Measurements from ENCODE around the gene DYNC2I2.

The DYNC2I2 gene

DNA sequence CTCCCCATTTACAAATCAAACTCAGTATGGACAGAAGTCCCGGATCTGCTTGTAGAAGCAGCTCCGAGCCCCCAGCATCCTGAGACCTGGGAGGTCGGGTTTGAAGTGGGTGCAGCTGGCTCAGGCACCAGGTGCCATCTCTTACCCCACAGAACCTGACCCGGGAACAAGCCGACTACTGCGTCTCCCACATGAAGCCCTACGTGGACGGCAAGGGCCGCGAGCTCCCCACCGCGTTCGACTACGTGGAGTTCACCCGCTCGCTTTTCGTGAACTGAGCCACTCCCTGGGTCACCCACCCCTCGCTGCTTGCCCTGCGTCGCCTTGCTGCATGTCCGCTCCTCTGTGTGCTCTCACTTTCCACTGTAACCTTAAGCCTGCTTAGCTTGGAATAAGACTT lies 23.6 kb downstream of the DYNC2I2 start:
- no peak overlapping the region for H2AK5ac ChIP-seq (ENCODE audit: low read length)
- H2BK15ac ChIP-seq (replicated peaks; ENCODE audit: low read depth) = no peak overlapping the region
- no peak overlapping the region for H4K5ac ChIP-seq (ENCODE audit: low read length)
- no peak overlapping the region for H3K18ac ChIP-seq (ENCODE audit: low read length)
- no peak overlapping the region for H3K4me3 ChIP-seq (ENCODE audit: low read length)
- H3K79me2 ChIP-seq (ENCODE audit: control insufficient read depth, insufficient read depth, low read length) = no peaks in the 10 kb centered on the region
- no peak overlapping the region for H2BK120ac ChIP-seq (ENCODE audit: low read depth, low read length)
- no peak overlapping the region for H3K4ac ChIP-seq (ENCODE audit: low read depth, low read length)
- no peak overlapping the region for H4K8ac ChIP-seq (ENCODE audit: low read depth, low read length)
- H3K23ac ChIP-seq (ENCODE audit: low read length) = no peak overlapping the region
- no peak overlapping the region for H3K27ac ChIP-seq (ENCODE audit: low read depth, low read length)
- DNase-seq = no peak
- no peak overlapping the region for H3K4me2 ChIP-seq (ENCODE audit: low read length)
- H3K9ac ChIP-seq (ENCODE audit: low read length) = no peak overlapping the region
- no peaks in the 10 kb centered on the region for H3K27me3 ChIP-seq (ENCODE audit: insufficient read depth, low read length, poor library complexity)
- no peaks in the 10 kb centered on the region for H3K4me1 ChIP-seq (ENCODE audit: control insufficient read depth, low read depth, low read length)
- no peak overlapping the region for H3K56ac ChIP-seq (ENCODE audit: low read length)
- WGBS (ENCODE audit: extremely low coverage, insufficient coverage, low lambda C conversion rate) = no CpG with 5 or more reads among the region's 21 CpGs
- H3K36me3 ChIP-seq (ENCODE audit: control insufficient read depth, insufficient read depth, low read length) = peaks cover 14% of the 10 kb centered on the region
- no peaks in the 10 kb centered on the region for H3K79me1 ChIP-seq (ENCODE audit: low read length)
- no peak overlapping the region for H2BK5ac ChIP-seq (ENCODE audit: low read length)

DNA sequence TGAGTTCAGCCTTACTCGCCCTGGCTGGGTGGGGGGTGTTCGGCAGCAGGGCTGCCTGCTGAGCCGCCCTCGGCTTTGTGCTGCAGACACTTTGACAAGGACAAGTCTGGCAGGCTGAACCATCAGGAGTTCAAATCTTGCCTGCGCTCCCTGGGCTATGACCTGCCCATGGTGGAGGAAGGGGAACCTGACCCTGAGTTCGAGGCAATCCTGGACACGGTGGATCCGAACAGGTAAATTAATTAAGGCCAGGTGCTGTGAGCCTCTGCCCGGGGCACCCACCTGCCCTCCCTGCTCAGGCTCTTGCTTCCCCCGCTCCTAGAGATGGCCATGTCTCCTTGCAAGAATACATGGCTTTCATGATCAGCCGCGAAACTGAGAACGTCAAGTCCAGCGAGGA lies 24.2 kb downstream of the DYNC2I2 start:
- Histone ChIP-seq H3K18ac (ENCODE audit: low read length) (no peak overlapping the region), H2BK5ac (ENCODE audit: low read length) (no peak overlapping the region), H4K8ac (ENCODE audit: low read depth, low read length) (no peak overlapping the region), H3K4me2 (ENCODE audit: low read length) (no peak overlapping the region), H3K4me1 (ENCODE audit: control insufficient read depth, low read depth, low read length) (no peaks in the 10 kb centered on the region), H3K9ac (ENCODE audit: low read length) (no peak overlapping the region), H3K79me2 (ENCODE audit: control insufficient read depth, insufficient read depth, low read length) (no peaks in the 10 kb centered on the region), H3K36me3 (ENCODE audit: control insufficient read depth, insufficient read depth, low read length) (peaks cover 14% of the 10 kb centered on the region), H3K56ac (ENCODE audit: low read length) (no peak overlapping the region), H3K4ac (ENCODE audit: low read depth, low read length) (no peak overlapping the region), H3K23ac (ENCODE audit: low read length) (no peak overlapping the region), H3K27ac (ENCODE audit: low read depth, low read length) (no peak overlapping the region), H3K4me3 (ENCODE audit: low read length) (no peak overlapping the region), H2BK15ac (replicated peaks; ENCODE audit: low read depth) (no peak overlapping the region), H2BK120ac (ENCODE audit: low read depth, low read length) (no peak overlapping the region), H4K5ac (ENCODE audit: low read length) (no peak overlapping the region), H3K27me3 (ENCODE audit: insufficient read depth, low read length, poor library complexity) (no peaks in the 10 kb centered on the region), H2AK5ac (ENCODE audit: low read length) (no peak overlapping the region), H3K79me1 (ENCODE audit: low read length) (no peaks in the 10 kb centered on the region)
- no CpG with 5 or more reads among the region's 14 CpGs for WGBS (ENCODE audit: extremely low coverage, insufficient coverage, low lambda C conversion rate)
- no peak for DNase-seq

DNA sequence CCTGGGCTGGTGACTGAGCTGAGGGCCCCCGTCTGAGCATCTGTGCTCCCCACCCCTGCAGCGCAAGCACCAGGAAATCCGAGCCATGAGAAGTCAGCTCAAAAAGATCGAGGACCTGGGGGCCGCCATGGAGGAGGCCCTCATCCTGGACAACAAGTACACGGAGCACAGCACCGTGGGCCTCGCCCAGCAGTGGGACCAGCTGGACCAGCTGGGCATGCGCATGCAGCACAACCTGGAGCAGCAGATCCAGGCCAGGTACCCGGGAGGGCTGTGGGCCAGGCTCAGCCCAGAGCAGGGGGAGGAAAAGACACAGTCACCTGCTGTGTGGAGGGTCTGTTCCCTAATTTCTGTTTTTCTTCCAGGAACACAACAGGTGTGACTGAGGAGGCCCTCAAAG lies 24.6 kb downstream of the DYNC2I2 start:
- Histone ChIP-seq H2BK120ac (ENCODE audit: low read depth, low read length) (no peak overlapping the region), H3K4me1 (ENCODE audit: control insufficient read depth, low read depth, low read length) (no peaks in the 10 kb centered on the region), H3K36me3 (ENCODE audit: control insufficient read depth, insufficient read depth, low read length) (peaks cover 14% of the 10 kb centered on the region), H3K79me1 (ENCODE audit: low read length) (no peaks in the 10 kb centered on the region), H2AK5ac (ENCODE audit: low read length) (no peak overlapping the region), H3K4me3 (ENCODE audit: low read length) (no peak overlapping the region), H2BK15ac (replicated peaks; ENCODE audit: low read depth) (no peak overlapping the region), H3K27me3 (ENCODE audit: insufficient read depth, low read length, poor library complexity) (no peaks in the 10 kb centered on the region), H3K9ac (ENCODE audit: low read length) (no peak overlapping the region), H3K4me2 (ENCODE audit: low read length) (no peak overlapping the region), H3K79me2 (ENCODE audit: control insufficient read depth, insufficient read depth, low read length) (no peaks in the 10 kb centered on the region), H3K18ac (ENCODE audit: low read length) (no peak overlapping the region), H3K56ac (ENCODE audit: low read length) (no peak overlapping the region), H3K4ac (ENCODE audit: low read depth, low read length) (no peak overlapping the region), H4K5ac (ENCODE audit: low read length) (no peak overlapping the region), H3K27ac (ENCODE audit: low read depth, low read length) (no peak overlapping the region), H4K8ac (ENCODE audit: low read depth, low read length) (no peak overlapping the region), H2BK5ac (ENCODE audit: low read length) (no peak overlapping the region), H3K23ac (ENCODE audit: low read length) (no peak overlapping the region)
- DNase-seq = no peak
- WGBS (ENCODE audit: extremely low coverage, insufficient coverage, low lambda C conversion rate) = no CpG with 5 or more reads among the region's 10 CpGs

DNA sequence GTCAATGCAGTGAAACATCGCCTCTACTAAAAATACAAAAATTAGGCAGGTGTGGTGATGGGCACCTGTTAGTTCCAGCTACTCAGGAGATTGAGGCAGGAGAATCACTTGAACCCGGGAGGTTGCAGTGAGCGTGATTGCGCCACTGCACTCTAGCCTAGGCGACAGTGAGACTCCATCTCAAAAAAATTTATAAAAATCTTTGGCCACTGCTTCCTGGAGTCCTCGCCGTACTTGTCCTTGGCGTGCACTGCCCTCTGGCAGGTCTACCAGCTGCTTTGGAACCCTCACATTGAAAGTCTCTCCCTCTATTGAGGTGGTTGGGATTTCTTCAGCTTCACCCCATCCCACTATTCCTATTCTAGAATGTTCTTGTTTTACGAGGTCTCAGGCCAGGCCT lies 25.0 kb downstream of the DYNC2I2 start:
- no peak overlapping the region for H4K8ac ChIP-seq (ENCODE audit: low read depth, low read length)
- H3K9ac ChIP-seq (ENCODE audit: low read length) = no peak overlapping the region
- H3K79me2 ChIP-seq (ENCODE audit: control insufficient read depth, insufficient read depth, low read length) = no peaks in the 10 kb centered on the region
- H2BK120ac ChIP-seq (ENCODE audit: low read depth, low read length) = no peak overlapping the region
- no peak overlapping the region for H3K4me2 ChIP-seq (ENCODE audit: low read length)
- H3K23ac ChIP-seq (ENCODE audit: low read length) = no peak overlapping the region
- no peak overlapping the region for H2BK15ac ChIP-seq (replicated peaks; ENCODE audit: low read depth)
- WGBS (ENCODE audit: extremely low coverage, insufficient coverage, low lambda C conversion rate) = no CpG with 5 or more reads among the region's 9 CpGs
- no peak overlapping the region for H3K27ac ChIP-seq (ENCODE audit: low read depth, low read length)
- H3K36me3 ChIP-seq (ENCODE audit: control insufficient read depth, insufficient read depth, low read length) = peaks cover 14% of the 10 kb centered on the region
- no peaks in the 10 kb centered on the region for H3K4me1 ChIP-seq (ENCODE audit: control insufficient read depth, low read depth, low read length)
- H2AK5ac ChIP-seq (ENCODE audit: low read length) = no peak overlapping the region
- no peak overlapping the region for H3K4ac ChIP-seq (ENCODE audit: low read depth, low read length)
- no peak overlapping the region for H3K56ac ChIP-seq (ENCODE audit: low read length)
- no peaks in the 10 kb centered on the region for H3K79me1 ChIP-seq (ENCODE audit: low read length)
- no peak overlapping the region for H3K4me3 ChIP-seq (ENCODE audit: low read length)
- H2BK5ac ChIP-seq (ENCODE audit: low read length) = no peak overlapping the region
- H4K5ac ChIP-seq (ENCODE audit: low read length) = no peak overlapping the region
- H3K27me3 ChIP-seq (ENCODE audit: insufficient read depth, low read length, poor library complexity) = no peaks in the 10 kb centered on the region
- no peak for DNase-seq
- no peak overlapping the region for H3K18ac ChIP-seq (ENCODE audit: low read length)

DNA sequence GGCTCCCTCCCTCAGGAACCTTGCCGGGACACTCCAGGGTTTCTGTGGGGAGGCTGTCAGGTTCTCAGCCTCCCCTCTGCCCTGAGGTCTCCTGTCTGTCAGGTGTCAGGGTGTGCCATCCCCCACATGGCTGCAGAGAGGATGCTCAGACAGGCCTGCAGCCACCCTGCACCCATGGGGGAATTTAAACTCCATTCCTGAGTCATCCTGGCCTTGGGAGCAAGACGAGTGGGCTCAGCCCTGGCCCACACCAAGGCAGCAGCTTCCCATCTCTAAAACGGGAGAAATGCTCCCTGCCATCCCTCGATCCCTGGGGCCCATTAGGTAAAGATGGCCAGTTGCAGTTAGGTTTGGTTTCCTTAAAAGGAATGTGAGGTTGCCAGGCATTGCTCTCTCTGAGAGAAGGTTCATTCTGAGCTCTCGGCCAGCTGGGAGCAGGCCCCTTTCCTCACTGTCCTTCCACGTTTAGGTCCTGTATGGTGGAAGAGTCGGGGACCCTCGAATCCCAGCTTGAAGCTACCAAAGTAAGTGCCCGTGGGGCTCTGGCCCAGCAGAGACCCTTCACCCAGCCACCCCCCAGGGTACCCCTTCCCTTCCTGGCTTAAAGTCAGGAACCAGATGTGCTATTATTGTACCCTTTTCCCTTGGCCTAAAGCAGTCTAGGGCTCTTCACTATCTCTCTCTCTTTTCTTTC lies 26.6 kb downstream of the DYNC2I2 start:
- WGBS (ENCODE audit: extremely low coverage, insufficient coverage, low lambda C conversion rate) = no CpG with 5 or more reads among the region's 9 CpGs
- no peaks in the 10 kb centered on the region for H3K79me2 ChIP-seq (ENCODE audit: control insufficient read depth, insufficient read depth, low read length)
- no peak overlapping the region for H3K56ac ChIP-seq (ENCODE audit: low read length)
- H3K4me3 ChIP-seq (ENCODE audit: low read length) = no peak overlapping the region
- H4K5ac ChIP-seq (ENCODE audit: low read length) = no peak overlapping the region
- H2AK5ac ChIP-seq (ENCODE audit: low read length) = no peak overlapping the region
- H3K27ac ChIP-seq (ENCODE audit: low read depth, low read length) = no peak overlapping the region
- H2BK5ac ChIP-seq (ENCODE audit: low read length) = no peak overlapping the region
- H3K18ac ChIP-seq (ENCODE audit: low read length) = no peak overlapping the region
- no peak overlapping the region for H2BK15ac ChIP-seq (replicated peaks; ENCODE audit: low read depth)
- H3K23ac ChIP-seq (ENCODE audit: low read length) = no peak overlapping the region
- H3K36me3 ChIP-seq (ENCODE audit: control insufficient read depth, insufficient read depth, low read length) = peaks cover 16% of the 10 kb centered on the region
- no peak overlapping the region for H3K4ac ChIP-seq (ENCODE audit: low read depth, low read length)
- no peak overlapping the region for H3K9ac ChIP-seq (ENCODE audit: low read length)
- no peak overlapping the region for H2BK120ac ChIP-seq (ENCODE audit: low read depth, low read length)
- H3K4me1 ChIP-seq (ENCODE audit: control insufficient read depth, low read depth, low read length) = no peaks in the 10 kb centered on the region
- H3K27me3 ChIP-seq (ENCODE audit: insufficient read depth, low read length, poor library complexity) = no peaks in the 10 kb centered on the region
- no peak overlapping the region for H4K8ac ChIP-seq (ENCODE audit: low read depth, low read length)
- H3K79me1 ChIP-seq (ENCODE audit: low read length) = no peaks in the 10 kb centered on the region
- no peak for DNase-seq
- no peak overlapping the region for H3K4me2 ChIP-seq (ENCODE audit: low read length)

DNA sequence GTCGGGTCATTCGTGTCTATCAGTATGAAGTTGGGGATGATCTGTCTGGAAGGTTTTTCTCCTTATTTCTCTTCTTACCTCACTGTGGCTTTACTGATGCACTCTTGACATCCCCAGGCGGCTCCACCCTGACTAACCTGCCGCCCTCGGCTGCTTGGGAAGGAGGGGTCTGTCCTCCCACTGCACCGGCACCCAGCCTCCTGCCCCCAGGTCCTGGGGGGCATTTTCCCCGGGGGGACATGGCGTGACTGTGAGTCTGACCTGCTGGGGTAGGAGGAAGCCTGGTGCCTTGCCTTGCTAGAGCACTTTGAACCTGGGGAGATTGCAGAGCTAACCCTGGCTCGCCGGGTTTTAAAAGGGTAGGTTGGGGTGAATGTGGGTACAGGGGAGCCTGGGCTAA lies 27.5 kb downstream of the DYNC2I2 start:
- no peaks in the 10 kb centered on the region for H3K27me3 ChIP-seq (ENCODE audit: insufficient read depth, low read length, poor library complexity)
- no peak overlapping the region for H2BK5ac ChIP-seq (ENCODE audit: low read length)
- H3K4me3 ChIP-seq (ENCODE audit: low read length) = no peak overlapping the region
- no peak overlapping the region for H3K23ac ChIP-seq (ENCODE audit: low read length)
- no peak overlapping the region for H3K27ac ChIP-seq (ENCODE audit: low read depth, low read length)
- no peak overlapping the region for H2AK5ac ChIP-seq (ENCODE audit: low read length)
- H3K4me2 ChIP-seq (ENCODE audit: low read length) = no peak overlapping the region
- no peak for DNase-seq
- no peak overlapping the region for H3K4ac ChIP-seq (ENCODE audit: low read depth, low read length)
- H4K8ac ChIP-seq (ENCODE audit: low read depth, low read length) = no peak overlapping the region
- no peak overlapping the region for H4K5ac ChIP-seq (ENCODE audit: low read length)
- H3K56ac ChIP-seq (ENCODE audit: low read length) = no peak overlapping the region
- H3K4me1 ChIP-seq (ENCODE audit: control insufficient read depth, low read depth, low read length) = no peaks in the 10 kb centered on the region
- H3K36me3 ChIP-seq (ENCODE audit: control insufficient read depth, insufficient read depth, low read length) = peaks cover 17% of the 10 kb centered on the region
- no peak overlapping the region for H2BK15ac ChIP-seq (replicated peaks; ENCODE audit: low read depth)
- H2BK120ac ChIP-seq (ENCODE audit: low read depth, low read length) = no peak overlapping the region
- no CpG with 5 or more reads among the region's 10 CpGs for WGBS (ENCODE audit: extremely low coverage, insufficient coverage, low lambda C conversion rate)
- no peaks in the 10 kb centered on the region for H3K79me2 ChIP-seq (ENCODE audit: control insufficient read depth, insufficient read depth, low read length)
- H3K79me1 ChIP-seq (ENCODE audit: low read length) = no peaks in the 10 kb centered on the region
- H3K9ac ChIP-seq (ENCODE audit: low read length) = no peak overlapping the region
- H3K18ac ChIP-seq (ENCODE audit: low read length) = no peak overlapping the region

Data from mesendoderm (in vitro differentiated cells).